Measurements from ENCODE around the gene MCF2L2. TPM values are rescaled to one million over a fixed set of nuclear protein-coding genes. Genes with fewer than 3 reads are reported as not detected.

The MCF2L2 gene
- polyA plus RNA-seq, 2 of the 4 experiments (the other 2 are of a cell fraction): 0.03 to 0.05 TPM

- TF ChIP-seq SREBF2 (IDR thresholded peaks at IDR 0.05) (no peak), HES2 (IDR thresholded peaks at IDR 0.05) (no peak)
Measured at GRCh38 chr3:183455089-183455488, 26.7 kb upstream of the MCF2L2 start (continued).

- ChIA-PET POLR2A (no interaction called here), CTCF (no interaction called here)
- Histone ChIP-seq H3K4me1 (peaks cover 10% of the 10 kb centered on the region; the same call in 2 of the 3 replicates), H3K4me3 (no peak overlapping the region), H3K27ac (no peak overlapping the region), H3K4me2 (no peak overlapping the region), H3K9me3 (no peaks in the 10 kb centered on the region)
- no peak for TF ChIP-seq CHD2 (IDR thresholded peaks at IDR 0.05; ENCODE audit: low read length, partially characterized antibody)
- no peak for TF ChIP-seq RCOR1 (IDR thresholded peaks at IDR 0.05; ENCODE audit: low read depth, low read length)
- no peak for TF ChIP-seq FOSL2 (IDR thresholded peaks at IDR 0.05)
- no peak for TF ChIP-seq FOSL2 (CRISPR knock-in tag; IDR thresholded peaks at IDR 0.05)
- FAIRE-seq (no peak), DNase-seq (ENCODE audit: low read depth in 1 of 2, low spot score in 1 of 2) (no peak), ATAC-seq (no peak)
- 92% methylated on average over 4 of the region's 4 CpGs for WGBS (ENCODE audit: missing lambda C conversion rate)
Measured at GRCh38 chr3:183454064-183454463, 25.6 kb upstream of the MCF2L2 start.

- ATAC-seq (no peak), DNase-seq (ENCODE audit: low read depth in 1 of 2, low spot score in 1 of 2) (no peak), FAIRE-seq (no peak)
- Histone ChIP-seq H3K4me3 (no peak overlapping the region), H3K9me3 (no peaks in the 10 kb centered on the region), H3K4me1 (peaks cover 15% of the 10 kb centered on the region; the same call in 2 of the 3 replicates), H3K27ac (no peak overlapping the region), H3K4me2 (no peak overlapping the region)
- POLR2A ChIA-PET: no interaction called here
- TF ChIP-seq HEYL (CRISPR knock-in tag; IDR thresholded peaks at IDR 0.05) (no peak), MYC (IDR thresholded peaks at IDR 0.05; ENCODE audit: borderline replicate concordance, low read length) (no peak), CHD2 (IDR thresholded peaks at IDR 0.05; ENCODE audit: low read length, partially characterized antibody) (no peak), SREBF2 (IDR thresholded peaks at IDR 0.05) (no peak), ESRRA (IDR thresholded peaks at IDR 0.05; ENCODE audit: borderline replicate concordance, low read length) (no peak), USF2 (IDR thresholded peaks at IDR 0.05) (no peak), ZFP36 (IDR thresholded peaks at IDR 0.05; ENCODE audit: borderline replicate concordance, partially characterized antibody) (no peak), HOXB5 (CRISPR knock-in tag; IDR thresholded peaks at IDR 0.05) (no peak), CBX2 (IDR thresholded peaks at IDR 0.05; ENCODE audit: borderline replicate concordance, low read depth) (no peak), EHF (CRISPR knock-in tag; IDR thresholded peaks at IDR 0.05) (no peak), JUN (IDR thresholded peaks at IDR 0.05) (no peak), BHLHE40 (IDR thresholded peaks at IDR 0.05; ENCODE audit: low read depth, low read length) (no peak), JUNB (IDR thresholded peaks at IDR 0.05) (no peak), HES2 (IDR thresholded peaks at IDR 0.05) (no peak), ZNF302 (CRISPR knock-in tag; IDR thresholded peaks at IDR 0.05) (no peak), PHF8 (IDR thresholded peaks at IDR 0.05; ENCODE audit: borderline replicate concordance, low read depth) (no peak), CTCF (IDR thresholded peaks at IDR 0.05) (no peak), FOSB (CRISPR knock-in tag; IDR thresholded peaks at IDR 0.05) (no peak), PBX3 (IDR thresholded peaks at IDR 0.05) (no peak)
- WGBS (ENCODE audit: missing lambda C conversion rate): 100% methylated on average over 1 of the region's 1 CpG
- CTCF ChIA-PET: interaction anchor here (1.4 kb wide), 1 partner anchor 19 kb away, joined by 3 read pairs; no protein-coding TSS in a partner anchor
Measured at GRCh38 chr3:183449791-183450190, 21.4 kb upstream of the MCF2L2 start.
